Measurements from ENCODE around the gene DDX31.

Gene DDX31

GRCh38 chr9:132631685-132632084, 38.1 kb downstream of the DDX31 start:
- no peak for DNase-seq

- DNase-seq, result no peak
Measured at GRCh38 chr9:132631280-132631679, 38.5 kb downstream of the DDX31 start.

- no peak for DNase-seq
Measured at GRCh38 chr9:132630811-132631210, 39.0 kb downstream of the DDX31 start.

GRCh38 chr9:132630116-132630515, 39.7 kb downstream of the DDX31 start:
- no peak for DNase-seq

GRCh38 chr9:132628746-132629145, 41.0 kb downstream of the DDX31 start:
- DNase-seq, result no peak

GRCh38 chr9:132627594-132627993, 42.2 kb downstream of the DDX31 start:
- no peak for DNase-seq

GRCh38 chr9:132627106-132627505, 42.7 kb downstream of the DDX31 start:
- no peak for DNase-seq

- no peak for DNase-seq
Measured at GRCh38 chr9:132626285-132626684, 43.5 kb downstream of the DDX31 start.

- DNase-seq, result no peak
Measured at GRCh38 chr9:132622159-132622558, 47.6 kb downstream of the DDX31 start.

GRCh38 chr9:132616725-132617124, 53.1 kb downstream of the DDX31 start:
- no peak for DNase-seq

- no peak for DNase-seq
Measured at GRCh38 chr9:132615774-132616173, 54.0 kb downstream of the DDX31 start.

GRCh38 chr9:132614324-132614723, 55.5 kb downstream of the DDX31 start:
- DNase-seq, result no peak

- no peak for DNase-seq
Measured at GRCh38 chr9:132610661-132611060, 59.1 kb downstream of the DDX31 start.

- DNase-seq, result no peak
Measured at GRCh38 chr9:132609829-132610228, 60.0 kb downstream of the DDX31 start.

GRCh38 chr9:132609184-132609583, 60.6 kb downstream of the DDX31 start:
- no peak for DNase-seq

GRCh38 chr9:132606066-132606465, 63.7 kb downstream of the DDX31 start:
- DNase-seq, result no peak

GRCh38 chr9:132605387-132605786, 64.4 kb downstream of the DDX31 start:
- no peak for DNase-seq

GRCh38 chr9:132602207-132602606, 67.6 kb downstream of the DDX31 start:
- DNase-seq, result no peak

GRCh38 chr9:132600326-132600984, 69.3 kb downstream of the DDX31 start:
- DNase-seq, result no peak

GRCh38 chr9:132597073-132597775, 72.6 kb downstream of the DDX31 start:
- DNase-seq, result no peak

GRCh38 chr9:132596200-132596599, 73.6 kb downstream of the DDX31 start:
- no peak for DNase-seq

GRCh38 chr9:132595319-132595718, 74.5 kb downstream of the DDX31 start:
- no peak for DNase-seq

- DNase-seq, result no peak
Measured at GRCh38 chr9:132594412-132594811, 75.4 kb downstream of the DDX31 start.

GRCh38 chr9:132592451-132592850, 77.3 kb downstream of the DDX31 start:
- no peak for DNase-seq
